Fibroblast of lung (primary cell): ENCODE measurements around the gene TFF1.

ENCODE experiments used
- CTCF ChIP-seq, 2 donors: IDR thresholded peaks in 1 of 2; conservative IDR thresholded peaks in 1 of 2; 1 replicate in 1 of 2; 2 replicates in 1 of 2; pipeline ENCODE4 v1.5.1; 2011 to 2012; ENCODE audit warnings: low read length in 2 of 2, control low read depth in 1 of 2, inconsistent platforms in 1 of 2, low read depth in 1 of 2, mild to moderate bottlenecking in 1 of 2
- EZH2 ChIP-seq: IDR thresholded peaks from 2 replicates; pipeline ENCODE4 v1.5.1; 2012; ENCODE audit warnings: low read length, control low read depth, mild to moderate bottlenecking; ENCODE audit errors: missing control alignments

GRCh38 chr21:42317341-42317741, 49.0 kb downstream of the TFF1 start:
- TF ChIP-seq CTCF (conservative IDR thresholded peaks at IDR 0.05 in 1 of 2, IDR thresholded peaks at IDR 0.05 in 1 of 2; ENCODE audit: low read depth in 1 of 2, low read length in 2 of 2) (no peak), EZH2 (no peak)
